NB4 (cell line): ENCODE results near the gene SLC26A1.
"Not testable (repeated sequence)": the region's sequence is repeated elsewhere in the genome, so short reads cannot be mapped to it uniquely, and the experiment has no call there.

Source experiments
- DNase-seq: peaks from one replicate; pipeline ENCODE4 v3.0.0; 2010; ENCODE audit warnings: low read depth
- H3K4me3 ChIP-seq: one replicate; pipeline ENCODE4 v1.5.1; 2011; ENCODE audit warnings: mild to moderate bottlenecking, low read depth, low read length, moderate library complexity
- MAX ChIP-seq: IDR thresholded peaks from 2 replicates; pipeline ENCODE4 v1.6.1; 2011; ENCODE audit warnings: low read depth, low read length
- MYC ChIP-seq: IDR thresholded peaks from 2 replicates; pipeline ENCODE4 v1.6.1; 2011; ENCODE audit warnings: low read depth, low read length
- POLR2A ChIP-seq: IDR thresholded peaks from 2 replicates; pipeline ENCODE4 v1.6.1; 2011; ENCODE audit warnings: mild to moderate bottlenecking; ENCODE audit not compliant: insufficient read length; ENCODE audit errors: extremely low read depth
- TF ChIP-seq, protein P1 (sequence below): IDR thresholded peaks from one replicate; pipeline ENCODE4 v1.5.1; 2012; ENCODE audit warnings: low read depth, low read length

Gene SLC26A1

DNA sequence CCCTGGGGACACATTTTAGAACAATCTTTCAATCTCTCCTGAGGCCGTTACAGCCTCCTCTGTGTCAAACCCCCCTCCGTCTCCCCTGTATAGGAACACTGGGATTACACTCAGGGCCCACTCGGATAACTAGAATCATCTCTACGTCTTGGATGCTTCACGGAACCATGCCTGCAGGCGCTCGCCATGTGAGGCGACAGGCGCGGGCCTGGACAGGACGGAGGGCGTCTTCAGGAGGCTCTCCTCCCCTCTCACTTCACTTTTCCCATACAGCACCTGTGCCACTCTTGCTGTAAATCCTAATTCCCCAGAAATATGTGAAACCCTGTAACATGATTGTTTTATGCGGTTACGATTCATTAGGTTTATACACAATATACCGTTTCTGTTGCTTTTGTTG, 10.4 kb downstream of the SLC26A1 start:
- no peak for DNase-seq
- no peak for TF ChIP-seq MAX
- TF ChIP-seq, protein P1, sequence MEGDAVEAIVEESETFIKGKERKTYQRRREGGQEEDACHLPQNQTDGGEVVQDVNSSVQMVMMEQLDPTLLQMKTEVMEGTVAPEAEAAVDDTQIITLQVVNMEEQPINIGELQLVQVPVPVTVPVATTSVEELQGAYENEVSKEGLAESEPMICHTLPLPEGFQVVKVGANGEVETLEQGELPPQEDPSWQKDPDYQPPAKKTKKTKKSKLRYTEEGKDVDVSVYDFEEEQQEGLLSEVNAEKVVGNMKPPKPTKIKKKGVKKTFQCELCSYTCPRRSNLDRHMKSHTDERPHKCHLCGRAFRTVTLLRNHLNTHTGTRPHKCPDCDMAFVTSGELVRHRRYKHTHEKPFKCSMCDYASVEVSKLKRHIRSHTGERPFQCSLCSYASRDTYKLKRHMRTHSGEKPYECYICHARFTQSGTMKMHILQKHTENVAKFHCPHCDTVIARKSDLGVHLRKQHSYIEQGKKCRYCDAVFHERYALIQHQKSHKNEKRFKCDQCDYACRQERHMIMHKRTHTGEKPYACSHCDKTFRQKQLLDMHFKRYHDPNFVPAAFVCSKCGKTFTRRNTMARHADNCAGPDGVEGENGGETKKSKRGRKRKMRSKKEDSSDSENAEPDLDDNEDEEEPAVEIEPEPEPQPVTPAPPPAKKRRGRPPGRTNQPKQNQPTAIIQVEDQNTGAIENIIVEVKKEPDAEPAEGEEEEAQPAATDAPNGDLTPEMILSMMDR, result no peak
- no peak for TF ChIP-seq POLR2A
- no peak for TF ChIP-seq MYC
- no peak overlapping the region for H3K4me3 ChIP-seq

- TF ChIP-seq MYC (no peak), MAX (no peak), POLR2A (no peak)
- TF ChIP-seq, protein P1, result no peak
- H3K4me3 ChIP-seq, result no peak overlapping the region
- no peak for DNase-seq
Measured at GRCh38 chr4:982291-982690, 10.9 kb downstream of the SLC26A1 start.

DNA sequence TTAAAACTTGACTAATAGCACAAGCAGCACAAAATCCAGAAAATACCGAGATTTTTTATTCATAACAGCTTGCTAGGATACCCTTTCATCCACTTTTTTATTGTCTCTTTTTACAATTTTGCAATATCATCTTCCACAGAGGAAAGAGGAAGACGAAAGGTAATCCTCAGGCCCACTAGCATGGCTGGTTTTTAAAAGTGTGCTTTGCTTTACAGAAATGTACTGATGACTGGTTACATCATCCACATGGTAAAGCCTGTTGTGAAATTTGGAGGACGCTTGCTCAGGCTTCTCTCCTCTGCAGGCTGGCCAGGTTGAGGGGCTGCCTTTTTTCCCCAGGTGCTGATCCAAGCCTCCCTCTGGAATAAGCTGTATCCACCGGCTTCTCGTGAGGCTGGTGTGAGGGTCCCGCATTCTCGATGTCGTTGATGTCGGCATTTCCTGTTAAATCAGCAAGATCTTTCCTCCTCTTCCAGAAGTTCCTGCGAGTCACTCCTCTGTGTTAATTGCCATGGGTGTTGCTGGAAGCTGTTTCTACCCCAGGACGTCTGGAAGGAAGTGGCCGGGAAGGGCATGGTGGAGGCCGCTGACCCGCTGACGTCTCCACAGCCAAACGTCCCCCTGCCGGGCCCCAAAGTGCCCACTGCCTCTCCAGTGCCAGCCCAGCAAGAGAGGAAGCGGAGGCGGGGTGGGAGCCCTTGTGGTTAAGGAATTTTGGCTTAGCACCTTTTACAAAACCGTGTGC, 14.1 kb downstream of the SLC26A1 start:
- peak; percentile 91 for TF ChIP-seq MAX
- TF ChIP-seq MYC, result peak; percentile 93
- TF ChIP-seq, protein P1, result no peak
- TF ChIP-seq POLR2A, result no peak
- peak; percentile 94 for DNase-seq
- H3K4me3 ChIP-seq, result no peak overlapping the region

GRCh38 chr4:976016-976415, 17.2 kb downstream of the SLC26A1 start:
- DNase-seq, H3K4me3 ChIP-seq: not testable (repeated sequence)

DNA sequence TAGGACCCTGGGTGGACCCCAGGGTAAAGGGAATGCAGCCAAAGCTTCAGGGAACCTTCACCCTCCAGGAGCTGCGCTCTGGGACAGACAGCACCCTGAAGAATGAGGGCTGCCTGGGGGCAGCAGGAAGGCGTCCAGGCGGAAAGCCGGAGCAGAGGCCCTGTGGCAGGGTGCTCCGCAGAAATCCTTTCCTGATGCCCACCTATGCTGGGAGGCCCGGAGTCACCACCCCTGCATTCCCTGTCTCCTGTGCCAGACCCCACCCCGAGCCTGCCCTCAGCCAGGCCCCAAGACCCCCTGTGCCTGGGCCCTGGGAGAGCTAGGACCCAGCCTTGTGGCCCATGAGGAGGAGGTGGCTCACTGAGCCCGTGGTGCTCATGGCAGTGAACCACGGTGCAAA, 18.5 kb downstream of the SLC26A1 start:
- TF ChIP-seq, protein P1, result no peak
- no peak for TF ChIP-seq POLR2A
- no peak for TF ChIP-seq MAX
- TF ChIP-seq MYC, result no peak
- DNase-seq, result no peak
- H3K4me3 ChIP-seq, result no peak overlapping the region

- H3K4me3 ChIP-seq, result peak within 1 kb of the TSS; percentile 58
- DNase-seq, result peak; percentile 79
- TF ChIP-seq, protein P1, result no peak
- TF ChIP-seq MYC (no peak), POLR2A (peak; percentile 51), MAX (peak; percentile 10; the same call in 1 of the 2 replicates)
Measured at GRCh38 chr4:973431-974397, 19.5 kb downstream of the SLC26A1 start, which contains the start of gene DGKQ. Gene DGKQ, minus strand, starts transcription at chr4:973569. Its CDS starts 87 bp downstream, at chr4:973482.
